HG03575 (cell line): Measurements from ENCODE around the gene PKN1.
"Not testable (repeated sequence)": the region's sequence is repeated elsewhere in the genome, so short reads cannot be mapped to it uniquely, and the experiment has no call there.

Experiments
- ATAC-seq: cut with Tn5 transposase; IDR thresholded peaks from one replicate; pipeline ENCODE4 v1.9.1; 2021; ENCODE audit not compliant: unreplicated experiment, insufficient number of reproducible peaks, low FRiP score; ENCODE audit errors: extremely low read depth

PKN1 gene

GRCh38 chr19:14450168-14450874 lies 17.2 kb downstream of the PKN1 start:
- no peak for ATAC-seq

- no peak for ATAC-seq
These were observed 17.8 kb downstream of the PKN1 start for GRCh38 chr19:14450876-14451275.

- not testable (repeated sequence) for ATAC-seq
These were observed 19.2 kb downstream of the PKN1 start for GRCh38 chr19:14452303-14452702.

GRCh38 chr19:14459703-14460102 lies 26.6 kb downstream of the PKN1 start:
- ATAC-seq: no peak

GRCh38 chr19:14460935-14461334 lies 27.8 kb downstream of the PKN1 start:
- ATAC-seq: no peak

GRCh38 chr19:14462401-14462800 lies 29.3 kb downstream of the PKN1 start:
- ATAC-seq: not testable (repeated sequence)

GRCh38 chr19:14463747-14464146 lies 30.6 kb downstream of the PKN1 start:
- no peak for ATAC-seq

- ATAC-seq: no peak
These were observed 34.3 kb downstream of the PKN1 start for GRCh38 chr19:14467391-14467790.

- no peak for ATAC-seq
These were observed 34.7 kb downstream of the PKN1 start for GRCh38 chr19:14467816-14468215.

GRCh38 chr19:14470031-14470876 lies 37.1 kb downstream of the PKN1 start:
- ATAC-seq: no peak

- no peak for ATAC-seq
These were observed 38.5 kb downstream of the PKN1 start for GRCh38 chr19:14471436-14472187.

GRCh38 chr19:14472202-14472938 lies 39.3 kb downstream of the PKN1 start:
- no peak for ATAC-seq

- no peak for ATAC-seq
These were observed 40.2 kb downstream of the PKN1 start for GRCh38 chr19:14473073-14473977.

- no peak for ATAC-seq
These were observed 41.0 kb downstream of the PKN1 start for GRCh38 chr19:14473978-14474578.

- no peak for ATAC-seq
These were observed 41.7 kb downstream of the PKN1 start for GRCh38 chr19:14474827-14475226.

- no peak for ATAC-seq
These were observed 42.4 kb downstream of the PKN1 start, which contains the start of gene PTGER1 for GRCh38 chr19:14475251-14476073. TSS of gene PTGER1 (minus strand) at chr19:14475354. CDS start at chr19:14474320, 1,034 bp downstream.

GRCh38 chr19:14476327-14476672 lies 43.2 kb downstream of the PKN1 start:
- no peak for ATAC-seq
